H1 (cell line): ENCODE results near the gene TMBIM1. TPM values are rescaled to one million over a fixed set of nuclear protein-coding genes. Genes with fewer than 3 reads are reported as not detected.

ENCODE experiments used
- ATF2 ChIP-seq: IDR thresholded peaks from 2 replicates; pipeline ENCODE4 v1.6.1; 2012; ENCODE audit warnings: low read length, inconsistent platforms
- CBX8 ChIP-seq: fragments of 300-800, 300-1000 bp; sonication (generic); IDR thresholded peaks from 2 replicates; pipeline ENCODE4 v1.7.1; 2016; ENCODE audit warnings: low read depth, low read length, borderline replicate concordance
- GTF2F1 ChIP-seq: IDR thresholded peaks from 2 replicates; pipeline ENCODE4 v1.6.1; 2012; ENCODE audit warnings: low read depth, low read length, improper control_type of control experiment, borderline replicate concordance
- KDM5A ChIP-seq: fragments of 200-600 bp; IDR thresholded peaks from 2 replicates; pipeline ENCODE4 v1.7.1; 2012; ENCODE audit warnings: mild to moderate bottlenecking, low read length, inconsistent platforms, mixed read lengths
- POLR2AphosphoS5 ChIP-seq: IDR thresholded peaks from 2 replicates; pipeline ENCODE4 v1.6.1; 2011; ENCODE audit warnings: low read depth, low read length
- SAP30 ChIP-seq: fragments of 300-600 bp; sonication (generic); IDR thresholded peaks from 2 replicates; pipeline ENCODE4 v1.7.1; 2012; ENCODE audit warnings: low read length, moderate library complexity, mild to moderate bottlenecking, inconsistent platforms; ENCODE audit not compliant: insufficient read depth, insufficient replicate concordance
- SP2 ChIP-seq: IDR thresholded peaks from 2 replicates; pipeline ENCODE4 v1.6.1; 2012; ENCODE audit warnings: mild to moderate bottlenecking, low read length, inconsistent platforms
- USF2 ChIP-seq: IDR thresholded peaks from 2 replicates; pipeline ENCODE4 v1.6.1; 2011; ENCODE audit warnings: low read length, improper control_type of control experiment
- polyA plus RNA-seq, 7 experiments: library from polyadenylated mRNA; depleted of rRNA in 3 of 7; stranded (reverse) in 5 of 7; unstranded in 2 of 7; fragments of >200 nt in 5 of 7; fragments of 200-250 nt in 2 of 7; gene quantifications; 1 replicate in 5 of 7; 2 replicates in 1 of 7; 4 replicates in 1 of 7; pipeline versions ENCODE4 v1.2.1 to v1.2.3, GENCODE V29; 2011 to 2013; ENCODE audit warnings: missing spikeins in 2 of 7, mixed read lengths in 2 of 7
- total RNA-seq: library from RNA; stranded (reverse); fragmentation: NEBNext Ultra II Directional; extraction: Animal tissue kit (Norgen Biotek cat#: 25700); gene quantifications from 2 replicates; pipeline ENCODE4 v1.2.1, GENCODE V29; 2021

TMBIM1 gene
- total and polyA plus RNA-seq, 2 of the 8 experiments (the other 6 are each of a cell fraction or from before 2014, with no cell fraction given) = 22.1 to 36.8 TPM

- TF ChIP-seq SP2 (no peak), KDM5A (no peak), ATF2 (no peak), CBX8 (no peak), SAP30 (no peak), GTF2F1 (no peak), USF2 (no peak), POLR2AphosphoS5 (no peak)
Observed at GRCh38 chr2:218244204-218244603, 48.1 kb downstream of the TMBIM1 start (continued).
